ENCODE measurements around the gene FAM20A.

- TF ChIP-seq CTCF (IDR thresholded peaks at IDR 0.05; ENCODE audit: low read depth, low read length, missing input control) (no peak), RAD21 (IDR thresholded peaks at IDR 0.05) (no peak), MAX (IDR thresholded peaks at IDR 0.05) (no peak), ZBTB33 (IDR thresholded peaks at IDR 0.05) (no peak), REST (IDR thresholded peaks at IDR 0.05) (no peak), SP1 (IDR thresholded peaks at IDR 0.05) (no peak), FOXA2 (IDR thresholded peaks at IDR 0.05) (no peak), RXRA (IDR thresholded peaks at IDR 0.05) (no peak), NR2F2 (IDR thresholded peaks at IDR 0.05) (no peak), EGR1 (IDR thresholded peaks at IDR 0.05; ENCODE audit: low read depth in 2 of 2) (no peak), JUND (IDR thresholded peaks at IDR 0.05) (no peak)
Measured at GRCh38 chr17:68591583-68591982, 9.6 kb downstream of the FAM20A start.
